ENCODE data around the gene NTRK2.

DNA sequence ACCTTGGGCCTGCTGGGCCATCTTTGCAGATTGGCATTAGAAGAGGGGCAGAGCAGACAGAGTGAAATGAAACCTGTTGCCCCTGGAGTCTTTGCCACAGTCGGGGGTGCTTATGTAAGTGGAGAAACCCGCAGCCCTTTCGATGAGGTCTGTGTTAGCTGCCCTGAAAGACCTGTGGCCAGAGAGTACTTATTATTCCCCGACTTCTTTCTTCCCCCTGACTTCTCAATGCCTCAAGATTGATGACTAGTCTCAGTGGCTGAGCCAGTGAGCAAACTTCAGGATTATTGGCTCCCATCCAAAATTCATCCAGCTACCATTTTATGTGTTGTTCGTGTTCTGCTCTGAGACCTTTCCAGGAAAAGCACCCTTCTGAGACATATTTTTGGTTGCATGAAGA lies 7.6 kb downstream of the NTRK2 start:
- TF ChIP-seq ZFX (IDR thresholded peaks at IDR 0.05; ENCODE audit: borderline replicate concordance), result no peak
- TF ChIP-seq, protein P1, sequence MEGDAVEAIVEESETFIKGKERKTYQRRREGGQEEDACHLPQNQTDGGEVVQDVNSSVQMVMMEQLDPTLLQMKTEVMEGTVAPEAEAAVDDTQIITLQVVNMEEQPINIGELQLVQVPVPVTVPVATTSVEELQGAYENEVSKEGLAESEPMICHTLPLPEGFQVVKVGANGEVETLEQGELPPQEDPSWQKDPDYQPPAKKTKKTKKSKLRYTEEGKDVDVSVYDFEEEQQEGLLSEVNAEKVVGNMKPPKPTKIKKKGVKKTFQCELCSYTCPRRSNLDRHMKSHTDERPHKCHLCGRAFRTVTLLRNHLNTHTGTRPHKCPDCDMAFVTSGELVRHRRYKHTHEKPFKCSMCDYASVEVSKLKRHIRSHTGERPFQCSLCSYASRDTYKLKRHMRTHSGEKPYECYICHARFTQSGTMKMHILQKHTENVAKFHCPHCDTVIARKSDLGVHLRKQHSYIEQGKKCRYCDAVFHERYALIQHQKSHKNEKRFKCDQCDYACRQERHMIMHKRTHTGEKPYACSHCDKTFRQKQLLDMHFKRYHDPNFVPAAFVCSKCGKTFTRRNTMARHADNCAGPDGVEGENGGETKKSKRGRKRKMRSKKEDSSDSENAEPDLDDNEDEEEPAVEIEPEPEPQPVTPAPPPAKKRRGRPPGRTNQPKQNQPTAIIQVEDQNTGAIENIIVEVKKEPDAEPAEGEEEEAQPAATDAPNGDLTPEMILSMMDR (IDR thresholded peaks at IDR 0.05), result no peak

Data from 22Rv1 (cell line).